CD4-positive, alpha-beta T cell treated with Interleukin-6 at 100 ng/mL for 8 hours (primary cell): ENCODE results near the gene NCAM1.

Source experiments
- DNase-seq: peaks from one replicate; pipeline ENCODE4 v3.0.0-alpha.2; 2020; ENCODE audit warnings: mixed read lengths, low spot score

Gene NCAM1

DNA sequence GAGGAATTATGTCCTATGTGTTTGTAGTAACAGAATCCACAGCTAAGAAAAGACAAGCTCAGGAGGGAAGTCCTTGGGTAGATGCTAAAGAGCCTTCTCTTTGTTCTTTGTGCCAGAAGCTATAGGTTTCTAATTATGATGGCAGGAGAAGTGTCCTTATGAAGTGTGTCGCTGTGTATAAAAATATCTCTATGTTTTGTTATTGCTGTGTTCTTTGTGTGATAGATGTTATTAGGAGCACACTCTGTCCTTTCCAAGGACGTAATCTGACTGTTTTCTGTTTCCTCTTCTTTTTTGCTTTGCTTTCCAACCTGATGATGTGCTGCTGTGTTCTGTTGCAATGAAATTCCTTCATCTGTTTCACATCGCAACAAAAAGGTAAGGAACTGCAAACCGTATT, 171.9 kb downstream of the NCAM1 start:
- no peak for DNase-seq

DNA sequence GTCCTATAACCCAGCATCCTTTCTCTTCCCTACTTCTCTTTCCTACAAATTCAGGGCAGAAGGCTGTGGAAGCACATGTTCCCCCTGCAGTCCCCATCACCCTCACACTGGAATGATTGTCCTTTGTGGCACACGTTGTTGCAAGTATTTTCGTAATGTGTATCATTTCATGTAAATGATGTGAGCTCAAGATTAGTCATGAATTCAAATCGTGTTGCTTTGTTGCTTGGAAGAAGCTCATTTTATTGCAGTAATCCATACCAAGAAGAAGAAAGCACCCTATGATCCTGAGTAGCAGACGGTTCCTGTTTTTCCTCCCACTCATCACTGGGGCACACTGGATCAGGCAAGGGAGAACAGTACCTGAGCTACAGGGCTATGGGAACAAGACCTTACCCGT, 173.4 kb downstream of the NCAM1 start:
- no peak for DNase-seq

DNA sequence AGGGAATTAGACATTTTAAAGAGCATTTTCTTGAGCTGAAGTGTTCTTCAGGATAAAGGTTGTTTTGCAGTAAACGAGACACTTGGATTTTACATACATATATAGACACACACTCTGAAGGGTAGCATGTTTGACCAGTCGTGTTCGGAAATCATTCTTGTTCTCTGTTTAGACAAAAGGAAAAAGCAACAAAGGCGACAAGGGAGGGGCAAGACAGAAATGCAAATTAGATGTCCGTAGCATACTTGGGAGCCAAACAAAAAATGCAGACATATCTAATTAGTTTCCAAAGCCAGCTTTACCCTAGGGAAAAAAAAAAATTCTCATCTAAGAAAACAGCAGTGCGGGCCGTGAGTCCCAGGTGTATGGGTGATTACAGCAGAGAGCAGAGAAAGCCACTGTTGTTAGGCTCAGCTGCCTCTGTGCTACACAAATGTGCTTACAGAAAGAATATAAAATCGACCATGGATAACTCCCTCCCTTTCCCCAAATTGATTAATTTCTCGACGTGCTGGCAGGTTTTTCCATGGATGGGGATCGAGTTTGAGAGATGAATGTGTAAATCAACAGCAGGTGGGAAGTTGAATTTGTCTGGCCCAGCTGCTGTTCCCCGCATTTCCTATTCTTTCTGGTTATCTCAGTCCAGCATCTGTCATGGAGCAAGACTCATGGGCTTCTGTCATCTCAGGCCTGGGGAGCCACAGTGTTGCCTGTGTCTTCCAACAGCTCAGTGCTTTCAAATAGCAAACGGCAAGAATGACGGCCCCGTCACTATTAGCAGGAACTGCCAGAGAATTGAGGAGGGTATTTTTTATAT, 176.7 kb downstream of the NCAM1 start:
- DNase-seq = no peak

- DNase-seq = no peak
These were observed 177.5 kb downstream of the NCAM1 start for GRCh38 chr11:113138731-113139130.

- no peak for DNase-seq
These were observed 179.8 kb downstream of the NCAM1 start for GRCh38 chr11:113141010-113141409.

- DNase-seq = no peak
These were observed 181.3 kb downstream of the NCAM1 start for GRCh38 chr11:113142508-113142907.

DNA sequence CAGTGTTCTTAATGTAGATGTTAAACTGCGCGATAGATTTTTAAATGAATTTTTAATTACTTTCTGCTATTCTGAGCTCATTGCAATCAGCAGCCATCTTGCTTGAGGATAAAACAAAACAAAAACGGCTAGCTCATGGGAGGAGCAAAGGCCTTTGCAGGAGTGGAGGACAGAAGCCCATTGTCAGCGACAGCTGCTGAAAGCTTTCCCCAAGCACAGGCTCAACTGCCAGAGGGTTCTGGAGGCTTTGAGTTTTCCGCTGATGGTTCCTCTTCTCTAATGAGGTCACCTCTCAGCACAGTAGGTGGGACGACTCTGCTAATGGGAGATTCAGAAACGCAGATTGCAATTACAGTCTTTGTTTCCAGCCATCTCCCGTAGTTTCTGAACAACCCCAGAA, 186.0 kb downstream of the NCAM1 start:
- no peak for DNase-seq

DNA sequence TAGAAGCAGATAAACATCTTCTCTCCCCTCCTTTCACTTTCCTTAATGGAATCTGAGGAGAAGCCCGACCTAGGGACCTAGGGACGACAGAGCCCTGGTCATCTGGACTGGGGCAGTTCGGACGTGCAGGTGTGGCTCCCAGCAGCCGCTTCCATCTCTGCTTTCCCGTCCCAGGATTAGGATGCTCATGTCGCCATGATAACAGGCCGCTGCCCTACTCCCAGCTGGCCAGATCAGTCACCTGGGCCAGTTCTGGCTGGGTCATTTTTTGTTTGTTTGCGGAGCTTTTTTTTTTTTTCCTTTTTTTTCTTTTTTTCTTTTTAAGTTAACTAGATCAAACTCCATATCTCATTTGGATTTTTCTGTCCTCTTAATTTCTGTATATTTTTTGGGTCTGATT, 186.9 kb downstream of the NCAM1 start:
- no peak for DNase-seq

GRCh38 chr11:113148652-113149051, 187.4 kb downstream of the NCAM1 start:
- DNase-seq = no peak

DNA sequence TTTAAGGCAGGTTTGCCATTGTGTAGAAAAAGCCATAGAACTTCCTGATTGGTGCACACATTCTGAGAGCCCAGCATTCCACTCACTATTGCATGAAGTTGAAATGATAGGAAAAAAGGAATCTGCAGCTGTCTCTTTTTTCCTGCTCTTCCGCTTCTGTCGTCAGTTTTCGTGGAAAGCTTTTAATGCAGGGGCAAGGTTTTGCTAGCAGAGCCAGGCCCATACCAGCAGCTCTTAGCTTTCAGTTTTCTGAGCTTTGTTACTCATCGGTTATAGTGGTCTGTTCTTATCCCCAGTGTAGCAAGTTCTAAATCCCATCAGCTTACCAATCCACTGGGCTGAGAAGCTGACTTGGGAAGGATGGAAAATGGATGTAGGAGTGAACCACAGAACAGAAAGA, 190.3 kb downstream of the NCAM1 start:
- DNase-seq = no peak

DNA sequence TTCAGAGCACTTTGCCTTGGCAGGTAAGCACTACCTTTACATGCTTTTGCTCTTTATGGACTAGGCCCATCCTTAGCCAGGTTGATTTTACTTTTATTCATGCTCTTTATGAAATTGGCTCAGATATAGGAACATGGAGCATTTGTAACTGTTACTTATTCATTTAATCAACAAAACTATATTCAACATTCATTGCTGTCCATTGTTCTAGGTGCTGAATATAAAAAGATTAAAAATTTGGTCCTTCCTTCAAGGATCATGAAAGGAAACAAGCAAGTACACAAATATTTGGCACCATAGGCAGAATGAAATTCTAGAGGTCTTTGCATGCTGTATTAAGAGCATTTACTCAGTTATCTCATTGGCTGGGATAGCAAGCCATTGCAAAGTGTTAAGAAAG, 191.3 kb downstream of the NCAM1 start:
- DNase-seq = no peak

DNA sequence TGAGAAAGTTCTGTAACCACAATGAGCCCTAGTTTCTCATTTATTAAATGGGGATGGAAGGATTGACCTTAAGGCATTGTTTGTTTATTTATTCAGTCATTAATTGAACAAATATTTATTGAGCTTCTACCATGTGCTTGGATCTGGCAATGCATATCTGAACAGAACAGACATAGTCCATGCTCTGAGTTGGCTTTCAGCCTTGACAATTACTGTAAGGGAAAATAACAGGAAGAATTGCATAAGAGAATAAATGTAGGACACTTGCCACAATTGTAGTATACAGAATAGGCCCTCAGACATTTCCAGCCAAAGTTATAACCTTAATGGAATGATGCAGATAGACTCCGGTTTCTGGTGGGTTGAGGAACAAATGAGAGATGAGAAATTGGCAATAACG, 192.6 kb downstream of the NCAM1 start:
- DNase-seq = no peak

DNA sequence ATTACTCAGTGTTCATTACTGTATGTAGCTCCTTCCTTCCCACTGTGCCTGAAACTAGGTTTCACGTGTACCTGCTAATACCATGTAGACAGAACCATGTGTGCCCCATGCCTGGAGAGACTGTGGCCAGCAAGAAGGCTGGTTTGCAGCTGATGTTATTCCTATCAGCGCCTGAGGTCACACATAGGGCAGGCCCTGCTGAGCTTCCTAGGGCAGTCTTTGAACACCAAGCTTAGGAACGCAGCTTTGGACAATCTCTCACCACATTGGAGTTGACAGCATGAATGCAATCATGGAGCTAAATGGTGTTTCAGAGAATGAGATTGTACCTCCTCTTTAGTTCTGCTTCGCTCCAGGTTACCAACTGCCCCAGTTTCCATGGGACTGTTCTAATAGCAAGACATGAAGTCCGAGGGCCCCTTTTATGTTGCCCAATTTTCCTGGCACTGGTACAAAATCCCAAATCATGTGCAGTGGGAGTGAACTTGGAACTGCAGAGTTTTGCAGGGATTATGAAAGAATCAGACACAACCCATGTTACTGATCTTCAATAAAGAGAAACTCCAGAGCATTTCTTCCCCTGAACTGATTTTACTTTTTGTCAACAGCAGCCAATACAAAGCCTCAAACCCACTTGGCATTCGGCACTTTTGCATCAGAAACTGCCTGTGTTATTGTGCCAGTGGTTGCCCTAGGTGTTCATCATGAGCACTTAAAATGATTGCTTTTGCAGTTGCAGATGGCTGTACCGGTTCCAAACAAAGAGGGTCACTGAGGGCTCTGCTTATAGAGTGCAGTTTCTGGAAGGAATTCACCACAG, 199.0 kb downstream of the NCAM1 start:
- DNase-seq = no peak

GRCh38 chr11:113160808-113161124, 199.5 kb downstream of the NCAM1 start:
- no peak for DNase-seq

GRCh38 chr11:113161711-113162591, 200.7 kb downstream of the NCAM1 start:
- no peak for DNase-seq

- no peak for DNase-seq
These were observed 201.4 kb downstream of the NCAM1 start for GRCh38 chr11:113162592-113162962.

- no peak for DNase-seq
These were observed 202.2 kb downstream of the NCAM1 start for GRCh38 chr11:113163291-113164030.

DNA sequence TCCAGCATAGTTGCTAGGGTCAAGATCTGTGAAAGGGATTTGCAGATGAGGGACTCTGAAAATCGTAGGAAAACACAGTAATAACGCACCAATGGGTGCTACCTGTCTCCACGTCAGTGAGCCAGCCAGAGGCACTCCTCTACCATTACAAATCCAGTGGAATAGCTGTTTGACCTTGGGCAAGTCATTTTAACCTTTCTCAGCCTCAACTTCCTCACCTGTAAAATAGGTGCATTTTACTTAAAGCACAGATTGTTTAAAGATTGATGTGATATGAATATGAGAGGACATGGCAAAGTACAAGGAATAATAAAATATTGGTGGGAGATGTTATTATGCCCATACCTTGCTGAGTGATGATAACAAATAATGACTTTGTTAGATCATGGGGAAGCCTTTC, 205.1 kb downstream of the NCAM1 start:
- DNase-seq = no peak

DNA sequence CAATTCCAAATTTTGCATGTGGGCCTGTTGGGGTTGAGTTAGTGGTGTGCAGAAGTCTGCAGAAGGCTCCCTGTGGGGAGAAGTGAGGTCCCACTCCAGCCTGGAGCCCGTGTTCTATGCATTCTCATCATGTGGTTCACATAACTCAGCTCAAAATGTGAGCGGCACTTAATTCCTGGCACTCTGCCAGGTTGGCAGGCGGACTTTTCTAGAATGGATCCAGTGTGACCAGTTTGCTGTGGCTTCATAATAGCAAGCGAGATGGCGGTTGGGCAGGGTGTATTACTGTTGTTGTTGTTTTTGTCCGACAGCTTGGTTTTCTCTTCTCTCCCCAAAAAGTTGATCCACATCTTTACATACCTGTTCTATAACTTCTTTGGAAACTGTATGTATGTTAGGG, 206.4 kb downstream of the NCAM1 start:
- DNase-seq = no peak

GRCh38 chr11:113168354-113169342, 207.4 kb downstream of the NCAM1 start:
- no peak for DNase-seq
